Smooth muscle cell (in vitro differentiated cells): ENCODE data around the gene CFAP46. TPM values are rescaled to one million over a fixed set of nuclear protein-coding genes. Genes with fewer than 3 reads are reported as not detected.

Experiments
- DNase-seq: peaks from one replicate; lab custom pipeline; 2025; ENCODE audit not compliant: unreplicated experiment; lab: John Stamatoyannopoulos, UW
- H2AFZ ChIP-seq: fragments of 200-600 bp; sonication (generic); 2 replicates; pipeline ENCODE4 v1.6.0; 2016; ENCODE audit warnings: antibody characterized with exemption, low read depth, mild to moderate bottlenecking
- H3F3A ChIP-seq: fragments of 200-600 bp; sonication (generic); 2 replicates; pipeline ENCODE4 v1.6.0; 2017; ENCODE audit warnings: antibody characterized with exemption, low read depth
- H3K27ac ChIP-seq: fragments of 200-600 bp; sonication (generic); 2 replicates; pipeline ENCODE4 v1.5.1; 2016; ENCODE audit warnings: low read depth, mild to moderate bottlenecking
- H3K27me3 ChIP-seq: fragments of 200-600 bp; sonication (generic); 2 replicates; pipeline ENCODE4 v1.6.1; 2016; ENCODE audit warnings: low read depth, mild to moderate bottlenecking
- H3K36me3 ChIP-seq: fragments of 200-600 bp; sonication (generic); 2 replicates; pipeline ENCODE4 v1.5.1; 2016; ENCODE audit warnings: low read depth
- H3K4me1 ChIP-seq: fragments of 200-600 bp; sonication (generic); 2 replicates; pipeline ENCODE4 v1.5.1; 2016; ENCODE audit warnings: low read depth
- H3K4me2 ChIP-seq: fragments of 200-600 bp; sonication (generic); 2 replicates; pipeline ENCODE4 v1.6.0; 2016; ENCODE audit warnings: mild to moderate bottlenecking
- H3K4me3 ChIP-seq: fragments of 200-600 bp; sonication (generic); 2 replicates; pipeline ENCODE4 v1.5.1; 2016; ENCODE audit warnings: mild to moderate bottlenecking
- H3K79me2 ChIP-seq: fragments of 200-600 bp; sonication (generic); 2 replicates; pipeline ENCODE4 v1.6.0; 2016; ENCODE audit warnings: low read depth, mild to moderate bottlenecking
- H3K9ac ChIP-seq: fragments of 200-600 bp; sonication (generic); 2 replicates; pipeline ENCODE4 v1.6.0; 2016; ENCODE audit warnings: low read depth
- H3K9me3 ChIP-seq: fragments of 200-600 bp; sonication (generic); replicated peaks from 2 replicates; pipeline ENCODE4 v1.5.1; 2016; ENCODE audit warnings: low read depth
- H4K20me1 ChIP-seq: fragments of 200-600 bp; sonication (generic); 2 replicates; pipeline ENCODE4 v1.6.0; 2016; ENCODE audit warnings: low read depth
- WGBS: methylation state at CpG from one replicate; pipeline ENCODE4 v1.1.7; 2016; ENCODE audit warnings: low lambda C conversion rate; 5-methylcytosine and 5-hydroxymethylcytosine counted together
- polyA plus RNA-seq: library from polyadenylated mRNA; unstranded; fragments of >200 nt; fragmentation: Nextera tagmentation; extraction: Ambion mirVana; gene quantifications from 2 replicates; pipeline ENCODE4 v1.2.1, GENCODE V29; 2016
- total RNA-seq: library from RNA; depleted of rRNA; stranded (reverse); fragments of >200 nt; gene quantifications from 2 replicates; pipeline ENCODE4 v1.2.3, GENCODE V29; 2014
- TF ChIP-seq, protein P1 (sequence below): fragments of 200-600 bp; sonication (generic); IDR thresholded peaks from 2 replicates; pipeline ENCODE4 v1.5.1; 2017; ENCODE audit warnings: borderline replicate concordance, mild to moderate bottlenecking, antibody characterized with exemption; ENCODE audit not compliant: insufficient read depth, poor library complexity, severe bottlenecking

CFAP46 gene
- total and polyA plus RNA-seq, 2 experiments from 2014 or later, result 1.1 to 2.0 TPM

DNA sequence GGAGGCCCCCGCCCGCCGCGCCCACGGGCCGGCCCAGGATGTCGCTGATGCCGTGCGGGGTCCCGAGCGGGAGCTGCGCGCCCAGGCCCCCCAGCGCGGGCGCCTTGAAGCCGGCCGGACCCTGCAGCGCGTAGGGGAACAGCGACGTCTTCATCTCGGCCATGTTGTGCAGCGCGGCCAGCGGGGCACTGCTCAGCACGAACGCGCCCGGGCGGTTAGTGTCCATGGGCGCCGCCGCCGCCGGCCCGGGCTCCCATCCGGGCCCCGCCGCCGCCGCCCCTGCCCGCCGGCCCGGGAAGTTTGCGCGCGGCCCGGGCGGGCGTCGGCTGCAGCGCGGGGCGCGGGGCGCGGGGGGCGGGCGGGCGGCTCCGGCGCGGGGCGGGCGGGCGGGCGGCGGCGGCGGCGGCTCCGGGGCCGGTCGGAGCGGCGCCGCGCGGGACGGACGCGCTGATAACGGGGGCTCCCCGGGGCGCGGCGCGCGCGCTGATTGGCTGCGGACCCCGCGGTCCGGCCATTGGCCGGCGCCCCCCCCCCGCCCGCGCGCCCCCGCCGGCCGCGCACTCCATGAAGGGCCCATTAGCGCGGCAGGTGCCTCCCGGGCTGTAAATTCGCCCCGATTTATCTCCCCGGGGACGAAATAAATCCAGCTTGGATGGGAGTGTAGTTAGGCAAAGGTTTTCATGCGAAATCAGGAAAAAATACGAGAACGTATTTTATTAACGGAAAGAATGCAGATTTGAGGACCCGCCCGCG lies 156.5 kb downstream of the CFAP46 start, which contains the start of gene NKX6-2:
TSS of gene NKX6-2 (minus strand) at position 425 of the 753 bp plus-strand sequence. CDS start at position 226, 199 bp downstream.
- Histone ChIP-seq H3K27me3 (peaks cover 96% of the 10 kb centered on the region), H3K4me3 (no peak within 1 kb of the TSS), H4K20me1 (peaks cover 49% of the 10 kb centered on the region), H3K4me2 (peak within 1 kb of the TSS; percentile 51), H3F3A (peaks cover 6% of the 10 kb centered on the region), H3K79me2 (no peaks in the 10 kb centered on the region), H3K36me3 (no peaks in the 10 kb centered on the region), H3K9me3 (no peaks in the 10 kb centered on the region), H3K4me1 (no peaks in the 10 kb centered on the region), H3K9ac (no peak within 1 kb of the TSS), H3K27ac (no peak within 1 kb of the TSS), H2AFZ (no peak within 1 kb of the TSS)
- TF ChIP-seq, protein P1, sequence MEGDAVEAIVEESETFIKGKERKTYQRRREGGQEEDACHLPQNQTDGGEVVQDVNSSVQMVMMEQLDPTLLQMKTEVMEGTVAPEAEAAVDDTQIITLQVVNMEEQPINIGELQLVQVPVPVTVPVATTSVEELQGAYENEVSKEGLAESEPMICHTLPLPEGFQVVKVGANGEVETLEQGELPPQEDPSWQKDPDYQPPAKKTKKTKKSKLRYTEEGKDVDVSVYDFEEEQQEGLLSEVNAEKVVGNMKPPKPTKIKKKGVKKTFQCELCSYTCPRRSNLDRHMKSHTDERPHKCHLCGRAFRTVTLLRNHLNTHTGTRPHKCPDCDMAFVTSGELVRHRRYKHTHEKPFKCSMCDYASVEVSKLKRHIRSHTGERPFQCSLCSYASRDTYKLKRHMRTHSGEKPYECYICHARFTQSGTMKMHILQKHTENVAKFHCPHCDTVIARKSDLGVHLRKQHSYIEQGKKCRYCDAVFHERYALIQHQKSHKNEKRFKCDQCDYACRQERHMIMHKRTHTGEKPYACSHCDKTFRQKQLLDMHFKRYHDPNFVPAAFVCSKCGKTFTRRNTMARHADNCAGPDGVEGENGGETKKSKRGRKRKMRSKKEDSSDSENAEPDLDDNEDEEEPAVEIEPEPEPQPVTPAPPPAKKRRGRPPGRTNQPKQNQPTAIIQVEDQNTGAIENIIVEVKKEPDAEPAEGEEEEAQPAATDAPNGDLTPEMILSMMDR, result no peak
- no peak for DNase-seq
- WGBS, result 7% methylated on average over 30 of the region's 119 CpGs

DNA sequence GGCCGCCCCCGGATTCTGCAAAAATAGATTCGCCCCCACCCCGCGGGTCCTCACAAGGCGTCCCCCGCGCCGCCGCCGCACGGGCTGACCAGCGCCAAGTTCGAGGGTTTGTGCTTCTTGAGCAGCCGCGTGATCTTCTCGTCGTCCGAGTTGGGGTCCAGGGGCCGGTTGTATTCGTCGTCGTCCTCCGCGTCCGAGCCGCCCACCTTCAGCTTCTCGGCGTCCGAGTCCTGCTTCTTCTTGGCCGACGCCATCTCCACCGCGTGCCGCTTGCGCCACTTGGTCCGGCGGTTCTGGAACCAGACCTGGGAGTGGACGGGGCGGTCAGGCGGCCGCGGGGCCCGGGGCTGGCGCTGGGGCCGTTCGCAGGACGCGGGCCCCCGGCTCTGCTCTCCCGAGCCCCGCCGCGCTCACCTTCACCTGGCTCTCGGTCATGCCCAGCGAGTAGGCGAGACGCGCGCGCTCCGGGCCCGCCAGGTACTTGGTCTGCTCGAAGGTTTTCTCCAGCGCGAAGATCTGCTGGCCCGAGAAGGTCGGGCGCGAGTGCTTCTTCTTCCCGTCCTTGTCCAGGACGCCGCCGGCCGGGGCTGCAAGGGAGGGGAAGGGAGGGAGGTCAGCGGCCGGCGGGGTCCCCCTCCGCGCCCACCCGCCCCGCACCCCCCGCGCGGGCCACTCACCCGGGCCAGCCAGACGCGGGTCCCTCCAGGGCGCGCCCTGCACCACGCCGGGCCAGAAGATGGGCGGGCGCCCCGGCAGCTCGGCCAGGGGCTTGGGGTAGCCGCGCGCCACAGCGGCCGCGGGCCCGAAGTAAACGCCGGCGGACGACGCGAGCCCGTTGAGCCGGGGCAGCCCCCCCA lies 157.3 kb downstream of the CFAP46 start:
- no peaks in the 10 kb centered on the region for H3K79me2 ChIP-seq
- H3K27me3 ChIP-seq, result peaks cover 88% of the 10 kb centered on the region
- H2AFZ ChIP-seq, result no peak overlapping the region
- no peak overlapping the region for H3K4me3 ChIP-seq
- TF ChIP-seq, protein P1, result no peak
- DNase-seq, result no peak
- H4K20me1 ChIP-seq, result peaks cover 56% of the 10 kb centered on the region
- H3K27ac ChIP-seq, result no peak overlapping the region
- WGBS, result 8% methylated on average over 70 of the region's 111 CpGs
- H3K9ac ChIP-seq, result no peak overlapping the region
- no peaks in the 10 kb centered on the region for H3K36me3 ChIP-seq
- H3F3A ChIP-seq, result peaks cover 6% of the 10 kb centered on the region
- no peaks in the 10 kb centered on the region for H3K9me3 ChIP-seq
- no peaks in the 10 kb centered on the region for H3K4me1 ChIP-seq
- peak overlapping the region; percentile 51 for H3K4me2 ChIP-seq

DNA sequence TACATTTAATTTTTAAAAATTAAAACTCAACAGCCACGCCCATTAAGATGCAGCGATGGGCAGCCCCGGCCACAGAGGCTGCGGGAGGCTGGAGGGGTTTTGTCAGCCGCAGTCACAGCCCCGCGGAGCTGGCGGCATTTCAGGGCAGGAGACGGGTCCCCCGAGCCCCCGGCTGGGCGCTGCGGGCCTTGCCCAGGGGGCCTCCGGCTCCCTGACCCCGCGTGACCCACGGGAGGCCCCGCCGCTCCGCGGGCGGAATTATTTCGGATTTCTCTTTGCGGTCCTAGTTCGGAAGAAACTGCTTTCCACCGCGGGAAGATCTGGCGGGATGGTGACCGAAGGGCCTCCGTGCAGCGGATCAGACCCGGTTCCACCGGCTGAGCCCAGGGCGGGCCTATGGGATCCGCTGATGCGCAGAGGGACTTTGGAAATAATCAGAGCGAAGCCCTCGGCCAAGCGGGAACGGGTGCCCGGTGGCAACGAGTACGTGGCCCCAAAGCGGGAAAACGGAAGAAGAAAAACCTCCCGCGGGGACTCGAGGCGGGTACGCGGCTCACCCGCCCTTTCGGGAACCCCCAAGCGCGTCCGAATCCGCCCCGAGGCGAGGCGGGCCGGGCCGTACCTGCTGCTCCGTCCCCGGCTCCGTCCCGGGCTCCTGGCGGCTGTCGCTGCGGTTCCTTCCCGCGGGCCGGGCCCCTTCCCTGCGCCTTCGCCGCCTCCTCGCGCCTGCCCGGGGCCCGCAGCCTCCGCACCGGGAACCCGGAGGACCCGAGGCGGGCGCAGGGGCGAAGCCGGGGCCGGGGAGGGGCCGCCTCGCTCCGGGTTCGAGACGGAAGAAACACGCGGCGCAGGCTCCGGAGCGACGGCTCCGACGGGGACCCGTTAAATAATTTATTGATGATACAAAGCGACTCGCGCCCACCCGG lies 158.2 kb downstream of the CFAP46 start:
- Histone ChIP-seq H3K4me3 (no peak overlapping the region), H3K9ac (no peak overlapping the region), H4K20me1 (peaks cover 58% of the 10 kb centered on the region), H3K4me2 (no peak overlapping the region), H2AFZ (no peak overlapping the region), H3K27ac (no peak overlapping the region), H3F3A (peaks cover 6% of the 10 kb centered on the region), H3K27me3 (peaks cover 79% of the 10 kb centered on the region), H3K79me2 (no peaks in the 10 kb centered on the region), H3K36me3 (no peaks in the 10 kb centered on the region), H3K4me1 (no peaks in the 10 kb centered on the region), H3K9me3 (no peaks in the 10 kb centered on the region)
- WGBS, result 12% methylated on average over 99 of the region's 106 CpGs
- TF ChIP-seq, protein P1, result no peak
- DNase-seq, result no peak
